ENCODE data around the gene DPH1.

DPH1 gene

GRCh38 chr17:1997289-1997926 lies 32.5 kb upstream of the DPH1 start:
- no peak for DNase-seq (ENCODE audit: low spot score)
- no peak for TF ChIP-seq CTCF (IDR thresholded peaks at IDR 0.05; ENCODE audit: borderline replicate concordance, control extremely low read depth, extremely low read depth, insufficient read depth, missing control alignments)
- in situ Hi-C loops (cut with MboI; ENCODE audit: low sequenced_read_pairs, unreplicated experiment), result no loop called here

DNA sequence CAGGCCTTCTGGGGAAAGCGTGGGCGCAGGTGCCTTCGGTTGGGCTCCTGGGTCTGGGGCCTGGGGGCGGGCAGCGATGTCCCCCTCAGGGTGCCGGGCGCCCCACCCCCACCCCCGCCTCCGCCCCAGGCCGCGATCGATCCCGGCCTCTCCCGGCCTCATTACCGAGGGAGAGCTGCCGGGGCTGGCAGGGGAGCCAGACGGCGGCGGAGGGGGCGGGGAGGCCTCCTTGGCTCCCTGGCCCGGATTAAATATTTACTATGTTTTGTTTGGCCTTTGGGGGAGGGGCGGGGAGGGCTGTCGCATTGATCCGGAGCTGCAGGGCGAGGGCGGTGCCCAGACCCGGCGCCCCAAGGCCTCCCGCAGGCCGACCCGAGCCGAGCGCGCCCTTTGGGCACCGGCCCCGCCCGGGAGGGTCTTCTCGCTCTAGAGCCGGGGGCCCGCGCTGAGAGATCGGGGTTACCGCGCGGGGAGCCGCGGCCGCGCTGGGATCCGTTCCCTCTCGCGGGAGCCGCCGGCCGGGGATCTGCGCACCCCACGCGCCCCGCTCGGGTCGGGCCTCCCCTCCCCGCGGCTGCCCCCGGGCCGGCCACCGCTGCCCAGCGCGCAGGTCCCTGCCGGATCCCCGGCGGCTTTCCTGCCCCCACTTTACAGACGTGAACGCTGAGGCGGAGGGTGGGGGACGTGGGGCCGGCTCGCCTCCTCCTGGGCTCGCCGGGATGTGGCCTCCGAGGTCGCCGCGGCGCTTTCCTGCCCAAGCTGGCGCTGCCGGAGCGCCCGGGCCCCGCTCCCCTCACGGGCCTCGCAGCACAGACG lies 31.8 kb upstream of the DPH1 start:
- TF ChIP-seq CTCF (IDR thresholded peaks at IDR 0.05; ENCODE audit: borderline replicate concordance, control extremely low read depth, extremely low read depth, insufficient read depth, missing control alignments), result no peak
- DNase-seq (ENCODE audit: low spot score), result no peak
- in situ Hi-C loops (cut with MboI; ENCODE audit: low sequenced_read_pairs, unreplicated experiment), result no loop called here

DNA sequence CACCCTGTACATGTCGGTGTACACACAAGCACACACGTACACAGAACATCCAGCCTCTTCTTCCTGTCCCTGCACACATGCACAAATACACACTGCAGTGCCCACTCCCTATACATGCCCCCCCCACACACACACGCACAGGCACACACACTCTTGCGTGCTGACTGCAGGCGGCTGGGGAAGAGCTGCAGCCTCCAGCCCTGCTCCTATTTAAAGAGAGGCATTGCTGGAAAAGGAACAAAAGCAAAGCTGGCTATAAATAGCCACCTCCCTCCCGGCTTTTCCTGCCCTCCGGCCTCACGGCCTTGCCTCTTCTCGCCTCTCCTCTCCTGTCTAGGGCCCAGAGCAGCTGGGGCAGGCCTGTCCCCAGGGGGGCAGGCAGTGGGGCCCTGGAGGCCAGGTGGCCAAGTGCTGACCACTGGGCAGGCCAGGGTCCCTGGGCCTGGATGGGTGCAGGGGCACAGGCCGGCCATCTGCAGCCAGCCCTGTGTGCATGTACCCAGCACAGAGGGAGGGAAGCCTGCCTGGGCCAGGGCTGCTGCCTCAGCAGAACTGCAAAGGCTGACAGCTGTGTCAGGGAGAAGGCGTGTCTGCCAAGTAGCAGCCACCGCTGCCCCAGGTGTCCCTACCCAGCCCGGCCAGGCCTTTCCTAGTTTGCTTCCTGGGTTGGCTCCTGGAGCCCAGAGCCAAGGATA lies 30.2 kb upstream of the DPH1 start:
- in situ Hi-C loops (cut with MboI; ENCODE audit: low sequenced_read_pairs, unreplicated experiment), result no loop called here
- no peak for DNase-seq (ENCODE audit: low spot score)
- TF ChIP-seq CTCF (IDR thresholded peaks at IDR 0.05; ENCODE audit: borderline replicate concordance, control extremely low read depth, extremely low read depth, insufficient read depth, missing control alignments), result no peak

GRCh38 chr17:2002767-2003329 lies 27.1 kb upstream of the DPH1 start:
- DNase-seq (ENCODE audit: low spot score), result no peak
- in situ Hi-C loops (cut with MboI; ENCODE audit: low sequenced_read_pairs, unreplicated experiment), result no loop called here
- TF ChIP-seq CTCF (IDR thresholded peaks at IDR 0.05; ENCODE audit: borderline replicate concordance, control extremely low read depth, extremely low read depth, insufficient read depth, missing control alignments), result no peak

GRCh38 chr17:2003525-2003924 lies 26.4 kb upstream of the DPH1 start:
- in situ Hi-C loops (cut with MboI; ENCODE audit: low sequenced_read_pairs, unreplicated experiment), result no loop called here
- DNase-seq (ENCODE audit: low spot score), result no peak
- no peak for TF ChIP-seq CTCF (IDR thresholded peaks at IDR 0.05; ENCODE audit: borderline replicate concordance, control extremely low read depth, extremely low read depth, insufficient read depth, missing control alignments)

- in situ Hi-C loops (cut with MboI; ENCODE audit: low sequenced_read_pairs, unreplicated experiment), result no loop called here
- no peak for DNase-seq (ENCODE audit: low spot score)
- no peak for TF ChIP-seq CTCF (IDR thresholded peaks at IDR 0.05; ENCODE audit: borderline replicate concordance, control extremely low read depth, extremely low read depth, insufficient read depth, missing control alignments)
Measured at GRCh38 chr17:2004435-2004952, 25.5 kb upstream of the DPH1 start.

All from GM13976 (cell line).